ENCODE results near the gene AURKB.
"Not testable (repeated sequence)": the region's sequence is repeated elsewhere in the genome, so short reads cannot be mapped to it uniquely, and the experiment has no call there.

The AURKB gene

GRCh38 chr17:8209907-8210760 is at the start of gene AURKB:
Gene AURKB (minus strand): TSS chr17:8210575. CDS start chr17:8210224, 351 bp downstream.
- in situ Hi-C loops (cut with MboI; ENCODE audit: low sequenced_read_pairs), result no loop called here

- in situ Hi-C loops (cut with MboI; ENCODE audit: low sequenced_read_pairs), result no loop called here
Measured at GRCh38 chr17:8257801-8258200, 47.4 kb upstream of the AURKB start.

DNA sequence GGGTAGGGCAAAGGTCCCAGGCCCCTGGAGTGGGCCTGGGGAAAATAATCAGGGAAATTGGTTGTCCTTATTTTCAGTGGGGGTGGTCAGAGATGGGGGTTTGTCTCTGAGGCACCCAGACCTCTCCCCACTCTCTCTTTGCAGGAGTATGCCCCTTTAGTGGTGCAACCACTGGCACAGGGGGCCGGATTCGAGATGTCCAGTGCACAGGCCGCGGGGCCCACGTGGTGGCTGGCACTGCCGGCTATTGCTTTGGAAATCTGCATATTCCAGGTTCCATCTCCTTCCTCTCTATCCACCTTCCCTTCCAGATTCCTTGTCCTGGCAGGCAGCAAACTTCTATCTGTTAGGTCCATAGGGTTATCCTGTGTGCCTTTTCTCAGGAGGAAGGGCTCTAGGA is 46.3 kb upstream of the AURKB start:
- in situ Hi-C loops (cut with MboI; ENCODE audit: low sequenced_read_pairs), result no loop called here

DNA sequence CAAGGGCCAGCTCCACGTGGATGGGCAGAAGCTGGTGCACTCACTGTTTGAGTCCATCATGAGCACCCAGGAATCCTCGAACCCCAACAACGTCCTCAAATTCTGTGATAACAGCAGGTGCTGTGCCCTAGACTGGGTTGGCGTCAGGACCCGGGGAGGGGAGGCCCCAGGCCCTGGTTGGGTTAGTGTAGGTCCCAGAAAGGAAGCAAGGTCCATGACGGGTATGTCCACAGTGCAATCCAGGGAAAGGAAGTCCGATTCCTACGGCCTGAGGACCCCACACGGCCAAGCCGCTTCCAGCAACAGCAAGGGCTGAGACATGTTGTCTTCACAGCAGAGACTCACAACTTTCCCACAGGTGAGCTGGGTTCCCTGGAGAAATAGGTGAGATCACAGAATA is 45.9 kb upstream of the AURKB start:
- in situ Hi-C loops (cut with MboI; ENCODE audit: low sequenced_read_pairs), result no loop called here

DNA sequence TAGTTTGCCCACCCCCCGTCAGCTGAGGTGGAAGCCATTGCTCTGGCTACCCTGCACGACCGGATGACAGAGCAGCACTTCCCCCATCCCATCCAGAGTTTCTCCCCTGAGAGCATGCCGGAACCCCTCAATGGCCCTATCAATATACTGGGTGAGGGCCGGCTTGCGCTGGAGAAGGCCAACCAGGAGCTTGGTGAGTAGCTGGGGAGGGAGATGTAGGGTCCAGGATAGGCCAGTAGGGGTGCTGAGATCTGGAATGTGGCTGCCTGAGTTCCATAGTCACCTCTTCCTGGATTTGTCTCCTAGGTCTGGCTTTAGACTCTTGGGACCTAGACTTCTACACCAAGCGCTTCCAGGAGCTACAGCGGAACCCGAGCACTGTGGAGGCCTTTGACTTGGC is 45.1 kb upstream of the AURKB start:
- in situ Hi-C loops (cut with MboI; ENCODE audit: low sequenced_read_pairs), result no loop called here

DNA sequence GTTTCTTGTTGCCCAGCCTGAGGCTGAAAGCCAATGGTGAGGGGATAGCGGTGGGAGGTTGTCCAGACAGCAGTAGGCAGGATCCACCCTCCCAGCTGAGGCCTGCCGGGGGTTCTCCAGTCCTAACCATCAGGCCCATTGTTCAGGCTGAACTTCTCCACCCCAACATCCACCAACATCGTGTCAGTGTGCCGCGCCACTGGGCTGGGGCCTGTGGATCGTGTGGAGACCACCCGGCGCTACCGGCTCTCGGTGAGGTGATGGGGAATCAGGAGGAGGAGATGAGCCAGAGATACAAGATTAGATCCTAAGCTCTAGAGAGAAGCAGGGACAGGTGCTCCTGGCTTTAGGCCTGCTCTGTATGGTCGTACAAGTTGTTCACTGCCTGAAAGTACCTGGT is 44.5 kb upstream of the AURKB start:
- in situ Hi-C loops (cut with MboI; ENCODE audit: low sequenced_read_pairs), result no loop called here

DNA sequence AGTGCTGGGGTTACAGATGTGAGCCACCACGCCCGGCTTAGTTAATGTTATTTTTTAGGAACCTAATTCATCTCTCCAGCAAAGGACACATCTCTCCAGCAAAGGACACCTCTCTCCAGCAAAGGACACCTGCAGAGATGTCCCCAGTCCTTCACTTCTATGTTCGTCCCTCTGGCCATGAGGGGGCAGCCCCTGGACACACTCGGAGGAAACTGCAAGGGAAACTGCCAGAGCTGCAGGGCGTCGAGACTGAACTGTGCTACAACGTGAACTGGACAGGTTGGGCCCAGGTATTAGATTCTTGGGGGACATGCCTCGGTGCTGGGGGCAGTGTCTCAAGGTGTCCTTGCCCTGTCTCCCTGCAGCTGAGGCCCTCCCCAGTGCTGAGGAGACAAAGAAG is 43.4 kb upstream of the AURKB start:
- in situ Hi-C loops (cut with MboI; ENCODE audit: low sequenced_read_pairs), result no loop called here

DNA sequence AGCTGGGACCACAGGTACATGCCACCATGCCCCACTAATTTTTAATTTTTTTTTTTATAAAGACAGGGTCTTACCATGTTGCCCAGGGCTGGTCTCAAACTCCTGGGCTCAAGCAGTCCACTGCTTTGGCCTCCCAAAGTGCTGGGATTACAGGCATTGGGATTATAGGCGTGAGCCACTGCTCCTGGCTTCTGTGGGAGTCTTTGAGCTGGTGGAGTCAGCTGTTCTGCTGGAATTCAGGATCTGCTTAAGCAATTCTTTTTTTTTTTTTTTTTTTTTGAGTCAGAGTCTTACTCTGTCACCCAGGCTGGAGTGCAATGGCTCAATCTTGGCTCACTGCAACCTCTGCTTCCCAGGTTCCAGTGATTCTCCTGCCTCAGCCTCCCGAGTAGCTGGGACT is 41.0 kb upstream of the AURKB start:
- in situ Hi-C loops (cut with MboI; ENCODE audit: low sequenced_read_pairs), result not testable (repeated sequence)

DNA sequence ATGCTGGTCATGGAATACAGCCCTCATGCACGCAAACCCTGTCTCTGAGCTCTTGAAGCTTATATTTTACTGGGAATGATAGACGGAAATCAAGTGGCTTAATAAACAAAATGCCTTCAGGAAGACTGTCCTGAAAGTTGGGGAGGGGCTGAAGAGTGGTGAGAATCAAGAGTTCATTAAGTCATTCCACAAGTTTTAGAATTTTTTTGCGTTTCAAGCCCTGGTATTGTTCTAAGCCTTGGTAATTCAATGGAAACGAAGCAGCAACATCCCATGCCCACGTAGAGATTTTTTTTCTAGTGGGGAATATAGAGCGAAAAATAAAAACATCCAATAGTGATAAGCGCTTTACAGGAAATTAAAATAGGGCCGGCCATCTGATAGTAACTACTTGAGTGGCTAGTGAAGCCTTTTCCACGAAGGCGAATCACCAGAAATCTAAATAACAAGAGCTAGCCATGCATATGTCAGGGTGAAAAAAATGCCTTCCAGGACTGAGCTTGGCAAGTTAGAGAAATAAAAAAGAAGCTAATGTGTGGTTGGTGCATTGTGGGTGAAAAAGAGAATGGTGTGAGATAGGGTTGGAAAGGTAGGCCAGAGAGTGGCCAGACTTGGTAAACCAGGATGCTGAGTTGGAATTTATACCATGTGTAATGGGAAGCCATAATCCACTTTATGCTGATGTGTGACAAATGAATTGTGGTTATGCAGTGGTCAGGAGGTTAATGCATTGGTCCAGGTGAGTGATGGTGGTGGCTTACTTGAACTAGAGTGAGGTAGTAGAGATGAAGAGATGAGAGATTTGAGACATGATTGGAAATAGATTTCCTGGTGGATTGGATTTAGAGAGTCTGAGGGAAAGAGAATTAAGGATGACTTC is 39.5 kb upstream of the AURKB start:
- in situ Hi-C loops (cut with MboI; ENCODE audit: low sequenced_read_pairs), result no loop called here

GRCh38 chr17:8248751-8249607 is 38.6 kb upstream of the AURKB start, which contains the start of gene PFAS:
Gene PFAS (plus strand): TSS chr17:8249289. CDS start chr17:8253938, 4,649 bp downstream.
- in situ Hi-C loops (cut with MboI; ENCODE audit: low sequenced_read_pairs), result no loop called here

DNA sequence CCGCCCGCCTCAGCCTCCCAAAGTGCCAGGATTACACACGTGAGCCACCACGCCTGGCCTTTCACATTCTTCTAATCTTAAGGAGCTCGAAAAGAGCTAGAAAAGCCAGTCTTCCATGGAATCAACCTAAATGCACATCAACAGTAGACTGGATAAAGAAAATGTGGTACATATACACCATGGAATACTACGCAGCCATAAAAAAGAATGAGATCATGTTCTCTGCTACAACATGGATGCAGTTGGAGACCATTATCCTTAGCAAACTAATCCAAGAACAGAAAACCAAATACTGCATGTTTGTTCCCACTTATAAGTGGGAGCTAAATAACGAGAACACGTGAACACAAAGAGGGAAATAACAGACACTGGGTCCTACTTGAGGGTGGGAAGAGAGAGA is 34.4 kb upstream of the AURKB start:
- in situ Hi-C loops (cut with MboI; ENCODE audit: low sequenced_read_pairs), result no loop called here

- in situ Hi-C loops (cut with MboI; ENCODE audit: low sequenced_read_pairs), result no loop called here
Measured at GRCh38 chr17:8243827-8244226, 33.5 kb upstream of the AURKB start.

DNA sequence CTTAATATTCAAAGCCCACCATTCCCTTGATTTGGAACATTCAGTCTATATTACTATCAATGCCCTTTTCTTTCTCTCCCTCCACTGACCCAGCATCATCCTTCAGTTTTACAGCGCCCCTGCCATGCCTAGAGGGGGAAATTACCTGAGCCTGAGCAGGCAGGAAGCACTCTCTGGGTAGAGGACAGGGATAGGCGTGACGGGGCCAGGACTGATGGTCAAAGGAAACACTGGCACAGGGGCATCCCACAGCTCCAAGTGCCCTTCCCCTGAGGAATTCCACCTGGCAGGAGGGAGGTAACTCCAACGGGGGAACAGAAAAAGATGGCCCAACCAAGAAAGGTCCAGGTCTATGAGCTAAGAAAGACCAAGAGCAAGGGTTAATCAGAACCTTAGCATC is 27.5 kb upstream of the AURKB start:
- in situ Hi-C loops (cut with MboI; ENCODE audit: low sequenced_read_pairs), result no loop called here

- in situ Hi-C loops (cut with MboI; ENCODE audit: low sequenced_read_pairs), result no loop called here
Measured at GRCh38 chr17:8237175-8237574, 26.8 kb upstream of the AURKB start.

GRCh38 chr17:8235676-8236075 is 25.3 kb upstream of the AURKB start:
- in situ Hi-C loops (cut with MboI; ENCODE audit: low sequenced_read_pairs), result no loop called here

DNA sequence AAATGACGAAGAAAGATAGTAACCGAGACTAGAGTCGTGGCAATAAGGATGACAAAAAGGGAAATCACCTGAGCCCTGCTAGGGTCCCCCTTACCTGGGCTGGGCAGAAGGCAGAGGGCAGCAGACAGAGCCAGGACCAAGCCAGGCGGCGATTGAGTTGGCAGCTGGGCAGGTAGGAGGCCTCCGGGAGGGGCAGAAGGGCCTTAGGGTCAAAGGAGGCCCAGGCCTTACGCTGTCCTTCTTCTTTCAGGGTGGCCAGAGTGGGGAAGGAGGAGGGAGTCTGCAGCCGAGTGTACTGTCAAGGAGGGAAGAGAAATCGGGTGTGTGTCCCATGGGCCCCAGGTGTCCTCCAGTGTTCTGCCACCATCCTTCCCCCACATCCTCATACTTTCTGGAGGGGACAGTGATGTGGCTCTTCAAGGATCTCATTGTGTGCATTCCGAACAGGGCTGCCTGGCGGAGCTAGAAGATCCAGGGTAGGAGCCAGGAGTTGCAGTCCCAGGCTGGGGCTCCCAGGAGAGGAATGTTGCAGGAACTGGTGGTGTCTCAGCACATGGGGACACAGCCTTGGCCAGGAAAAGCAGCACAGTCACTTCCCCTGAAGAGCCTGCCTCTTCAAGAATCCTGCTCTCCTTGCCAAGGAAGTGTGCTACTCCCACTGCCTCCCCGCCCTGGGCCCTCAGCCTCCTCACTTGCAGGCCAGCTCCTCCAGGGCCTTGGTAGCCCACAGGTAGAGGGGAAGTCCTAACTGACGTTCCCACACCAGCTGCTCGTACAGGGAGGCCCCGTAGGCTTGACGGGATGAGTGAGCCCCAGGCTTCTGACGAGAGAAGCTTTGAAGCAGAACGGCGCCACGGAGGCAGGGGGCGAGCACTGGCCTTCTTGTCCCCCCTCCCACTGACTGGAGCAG is 24.2 kb upstream of the AURKB start:
- in situ Hi-C loops (cut with MboI; ENCODE audit: low sequenced_read_pairs), result no loop called here

- in situ Hi-C loops (cut with MboI; ENCODE audit: low sequenced_read_pairs), result no loop called here
Measured at GRCh38 chr17:8231701-8232100, 21.3 kb upstream of the AURKB start.

DNA sequence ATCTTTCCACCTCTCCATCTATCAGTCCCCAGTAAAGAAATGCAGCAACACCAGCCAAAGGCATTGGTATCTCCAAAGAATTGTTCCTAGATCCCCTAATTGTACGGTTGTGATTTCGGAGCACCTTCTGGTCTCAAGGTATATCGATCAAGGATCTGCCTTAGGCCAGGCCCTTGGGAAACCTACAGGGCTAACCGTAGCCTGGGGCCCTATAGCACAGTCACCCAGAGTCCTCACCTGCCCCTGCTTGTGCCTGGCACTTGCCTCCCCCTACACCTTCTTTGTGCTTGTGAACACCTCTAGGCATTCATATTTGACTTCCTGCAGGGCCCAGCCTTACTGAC is 16.8 kb upstream of the AURKB start:
- in situ Hi-C loops (cut with MboI; ENCODE audit: low sequenced_read_pairs), result no loop called here

GRCh38 chr17:8226536-8227237 is 16.3 kb upstream of the AURKB start:
- in situ Hi-C loops (cut with MboI; ENCODE audit: low sequenced_read_pairs), result no loop called here
